A549 (cell line): ENCODE measurements around the gene ELMOD1. TPM values are rescaled to one million over a fixed set of nuclear protein-coding genes. Genes with fewer than 3 reads are reported as not detected.

Experiments
- ATAC-seq, 2 experiments: fragments of 200-7000 bp in 1 of 2; fragments of >200 bp in 1 of 2; cut with Nextera tagmentation in 1 of 2; cut with Tn5 transposase in 1 of 2; 3 replicates each; pipeline versions ENCODE4 v1.8.0 to v1.9.1; 2018 to 2020; ENCODE audit warnings: mild to moderate bottlenecking in 1 of 2, moderate library complexity in 1 of 2
- CTCF ChIA-PET: fragments of 300-600 bp; sonication (Branson Sonifier 250); formaldehyde crosslinking; extraction: SDS; loops from one replicate; lab custom pipeline; 2021; ENCODE audit warnings: antibody characterized with exemption, inconsistent platforms; lab: Yijun Ruan, JAX
- POLR2A ChIA-PET: fragments of 350-600 bp; formaldehyde crosslinking; extraction: SDS; loops from one replicate; lab custom pipeline; 2021; ENCODE audit warnings: antibody characterized with exemption, inconsistent platforms; lab: Yijun Ruan, JAX
- DNase-seq, 2 experiments: peaks; one replicate each; pipeline versions ENCODE4 v3.0.0 to v3.0.0-alpha.2; 2011 to 2016; ENCODE audit warnings: low read depth in 1 of 2, low spot score in 1 of 2
- FAIRE-seq: peaks from 2 replicates; lab custom pipeline; 2011; peaks lifted over from hg19 to GRCh38; lab: Jason Lieb, UNC
- H3K27ac ChIP-seq, 2 experiments: fragments of >200 bp; sonication (Bioruptor Twin); formaldehyde crosslinking; 3 replicates each; pipeline ENCODE4 v1.5.1; 2016 to 2017
- H3K4me1 ChIP-seq: fragments of >200 bp; sonication (Bioruptor Twin); formaldehyde crosslinking; 3 replicates; pipeline ENCODE4 v1.6.1; 2016
- H3K4me2 ChIP-seq: fragments of >200 bp; sonication (Bioruptor Twin); formaldehyde crosslinking; 3 replicates; pipeline ENCODE4 v1.6.1; 2016
- H3K4me3 ChIP-seq: fragments of >200 bp; sonication (Bioruptor Twin); formaldehyde crosslinking; 3 replicates; pipeline ENCODE4 v1.5.1; 2016
- H3K9me3 ChIP-seq: fragments of >200 bp; sonication (Bioruptor Twin); formaldehyde crosslinking; 3 replicates; pipeline ENCODE4 v1.6.1; 2016
- ATOH8 ChIP-seq: fragments of 250-450 bp; sonication (Bioruptor Pico); IDR thresholded peaks from 2 replicates; pipeline ENCODE4 v1.5.0; 2020; ENCODE audit warnings: low read depth, mild to moderate bottlenecking, moderate library complexity
- CEBPB ChIP-seq, 2 experiments: fragments of >200 bp in 1 of 2; sonication (Bioruptor Twin) in 1 of 2; formaldehyde crosslinking in 1 of 2; IDR thresholded peaks; 2 replicates each; pipeline ENCODE4 v1.6.1; 2012 to 2016
- CHD4 ChIP-seq: fragments of 200-600 bp; sonication (generic); IDR thresholded peaks from 2 replicates; pipeline ENCODE4 v1.6.1; 2016; ENCODE audit warnings: antibody characterized with exemption, mild to moderate bottlenecking, borderline replicate concordance
- CTCF ChIP-seq: fragments of >200 bp; sonication (Bioruptor Twin); formaldehyde crosslinking; IDR thresholded peaks from 3 replicates; pipeline ENCODE4 v1.5.1; 2016
- FOSB ChIP-seq: fragments of 250-450 bp; sonication (Bioruptor Pico); IDR thresholded peaks from 2 replicates; pipeline ENCODE4 v1.5.0; 2020; ENCODE audit warnings: mild to moderate bottlenecking, moderate library complexity
- FOSL2 ChIP-seq, 2 experiments: fragments of 450-650 bp in 1 of 2; fragments of >200 bp in 1 of 2; sonication (Bioruptor Twin) in 1 of 2; formaldehyde crosslinking; IDR thresholded peaks; 2 replicates each; pipeline versions ENCODE4 v1.5.0 to v1.6.1; 2016 to 2020; ENCODE audit warnings: mild to moderate bottlenecking in 1 of 2, moderate library complexity in 1 of 2
- HMGXB4 ChIP-seq: fragments of 250-450 bp; sonication (Bioruptor Pico); IDR thresholded peaks from 2 replicates; pipeline ENCODE4 v1.5.0; 2021; ENCODE audit warnings: mild to moderate bottlenecking, moderate library complexity, borderline replicate concordance
- HOXB13 ChIP-seq: fragments of 250-450 bp; sonication (Bioruptor Pico); IDR thresholded peaks from 2 replicates; pipeline ENCODE4 v1.5.0; 2020; ENCODE audit warnings: low read depth, mild to moderate bottlenecking, moderate library complexity
- JUN ChIP-seq, 2 experiments: fragments of >200 bp; sonication (Bioruptor Twin); formaldehyde crosslinking; IDR thresholded peaks; 2 replicates in 1 of 2; 3 replicates in 1 of 2; pipeline ENCODE4 v1.6.1; 2016 to 2017
- JUNB ChIP-seq: fragments of >200 bp; sonication (Bioruptor Twin); formaldehyde crosslinking; IDR thresholded peaks from 2 replicates; pipeline ENCODE4 v1.6.1; 2016
- MAFK ChIP-seq: fragments of 450-650 bp; IDR thresholded peaks from 2 replicates; pipeline ENCODE4 v1.6.1; 2014; ENCODE audit not compliant: partially characterized antibody
- MYC ChIP-seq: IDR thresholded peaks from 2 replicates; pipeline ENCODE4 v1.6.1; 2012; ENCODE audit warnings: mild to moderate bottlenecking, inconsistent platforms, low read length, improper control_type of control experiment, borderline replicate concordance
- NFE2L2 ChIP-seq: fragments of 150-350 bp; conservative IDR thresholded peaks from 2 replicates; pipeline ENCODE4 v1.6.1; 2014; ENCODE audit warnings: low read length
- PBX3 ChIP-seq: IDR thresholded peaks from 2 replicates; pipeline ENCODE4 v1.6.1; 2012
- POLR2AphosphoS2 ChIP-seq: conservative IDR thresholded peaks from 2 replicates; pipeline ENCODE4 v1.6.1; 2012; ENCODE audit warnings: low read length, improper control_type of control experiment, inconsistent platforms
- RCOR1 ChIP-seq: fragments of 150-350 bp; IDR thresholded peaks from 2 replicates; pipeline ENCODE4 v1.6.1; 2014; ENCODE audit warnings: antibody characterized with exemption, low read length, low read depth
- REST ChIP-seq: fragments of 200-600 bp; sonication (generic); IDR thresholded peaks from 2 replicates; pipeline ENCODE4 v1.6.1; 2016; ENCODE audit warnings: antibody characterized with exemption, mild to moderate bottlenecking, moderate library complexity
- RNF2 ChIP-seq: fragments of 200-600 bp; sonication (generic); IDR thresholded peaks from 2 replicates; pipeline ENCODE4 v1.6.1; 2016; ENCODE audit warnings: low read depth, mild to moderate bottlenecking, antibody characterized with exemption, moderate library complexity, borderline replicate concordance
- TP53 ChIP-seq: fragments of 250-450 bp; sonication (Bioruptor Pico); IDR thresholded peaks from 2 replicates; pipeline ENCODE4 v1.5.0; 2021; ENCODE audit warnings: mild to moderate bottlenecking, moderate library complexity
- ZFP36 ChIP-seq: fragments of 450-650 bp; IDR thresholded peaks from 2 replicates; pipeline ENCODE4 v1.6.1; 2014; ENCODE audit warnings: borderline replicate concordance; ENCODE audit not compliant: partially characterized antibody
- ZNF302 ChIP-seq: fragments of 250-450 bp; sonication (Bioruptor Pico); IDR thresholded peaks from 2 replicates; pipeline ENCODE4 v1.9.0; 2021; ENCODE audit warnings: inconsistent platforms, mild to moderate bottlenecking, moderate library complexity
- WGBS: methylation state at CpG from one replicate; pipeline ENCODE4 v1.1.6; 2017; ENCODE audit errors: missing lambda C conversion rate; 5-methylcytosine and 5-hydroxymethylcytosine counted together
- polyA plus RNA-seq, 4 experiments: library from polyadenylated mRNA; depleted of rRNA in 3 of 4; stranded (reverse); fragments of >200 nt; fragmentation: RNase III in 1 of 4; extraction: RNeasy Plus Mini Kit Qiagen cat#74134 plus additional on column Dnase treatment in 1 of 4; gene quantifications; 2 replicates in 3 of 4; 3 replicates in 1 of 4; pipeline ENCODE4 v1.2.3, GENCODE V29; 2011 to 2017

Gene ELMOD1
- polyA plus RNA-seq, 2 of the 4 experiments (the other 2 are of a cell fraction): 0.04 to 0.08 TPM

GRCh38 chr11:107583629-107584195 lies 7.2 kb upstream of the ELMOD1 start:
- Histone ChIP-seq H3K9me3 (no peaks in the 10 kb centered on the region), H3K4me2 (no peak overlapping the region), H3K4me3 (no peak overlapping the region), H3K4me1 (no peaks in the 10 kb centered on the region), H3K27ac (no peak overlapping the region)
- WGBS: 8% methylated on average over 3 of the region's 3 CpGs
- ChIA-PET POLR2A (no interaction called here), CTCF (interaction anchor here (0.7 kb wide), 1 partner anchor 106 kb away, joined by 3 read pairs; no protein-coding TSS in a partner anchor)
- ATAC-seq: no peak
- no peak for FAIRE-seq
- no peak for DNase-seq
- TF ChIP-seq MAFK (no peak), JUN (IDR thresholded peaks at IDR 0.05) (no peak), CEBPB (IDR thresholded peaks at IDR 0.05) (no peak), FOSL2 (IDR thresholded peaks at IDR 0.05) (no peak), FOSL2 (CRISPR knock-in tag; IDR thresholded peaks at IDR 0.05) (no peak), HMGXB4 (CRISPR knock-in tag) (no peak), TP53 (CRISPR knock-in tag) (no peak), FOSB (no peak), PBX3 (no peak), JUNB (no peak), HOXB13 (CRISPR knock-in tag) (no peak), MYC (no peak)

- H3K4me1 ChIP-seq: peaks cover 9% of the 10 kb centered on the region; the same call in 1 of the 3 replicates
- no peak for TF ChIP-seq MAFK
- TF ChIP-seq RCOR1: no peak
- no peak for TF ChIP-seq CHD4
- TF ChIP-seq ATOH8: no peak
- no peak for TF ChIP-seq ZNF302 (CRISPR knock-in tag)
- no peak for TF ChIP-seq CTCF
- no peak for TF ChIP-seq PBX3
- TF ChIP-seq HOXB13 (CRISPR knock-in tag): no peak
- TF ChIP-seq REST: no peak
- no peak for TF ChIP-seq ZFP36
- TF ChIP-seq NFE2L2: no peak
- TF ChIP-seq RNF2: no peak
- TF ChIP-seq TP53 (CRISPR knock-in tag): no peak
- TF ChIP-seq POLR2AphosphoS2: no peak
- TF ChIP-seq CEBPB (IDR thresholded peaks at IDR 0.05): no peak
- DNase-seq: no peak
- ChIA-PET CTCF (interaction anchor here (1.4 to 4.6 kb wide), 2 partner anchors 11 to 184 kb away, joined by 3 to 14 read pairs; no protein-coding TSS in a partner anchor), POLR2A (no interaction called here)
- H3K4me2 ChIP-seq: no peak overlapping the region
- 24% methylated on average over 5 of the region's 5 CpGs for WGBS
- FAIRE-seq: no peak
- no peak overlapping the region for H3K4me3 ChIP-seq
- H3K9me3 ChIP-seq: no peaks in the 10 kb centered on the region
- ATAC-seq: no peak
- H3K27ac ChIP-seq: no peak overlapping the region
These were observed 3.5 kb upstream of the ELMOD1 start for GRCh38 chr11:107587306-107587979.
